Measurements from ENCODE around the gene RGS11.

Gene RGS11

DNA sequence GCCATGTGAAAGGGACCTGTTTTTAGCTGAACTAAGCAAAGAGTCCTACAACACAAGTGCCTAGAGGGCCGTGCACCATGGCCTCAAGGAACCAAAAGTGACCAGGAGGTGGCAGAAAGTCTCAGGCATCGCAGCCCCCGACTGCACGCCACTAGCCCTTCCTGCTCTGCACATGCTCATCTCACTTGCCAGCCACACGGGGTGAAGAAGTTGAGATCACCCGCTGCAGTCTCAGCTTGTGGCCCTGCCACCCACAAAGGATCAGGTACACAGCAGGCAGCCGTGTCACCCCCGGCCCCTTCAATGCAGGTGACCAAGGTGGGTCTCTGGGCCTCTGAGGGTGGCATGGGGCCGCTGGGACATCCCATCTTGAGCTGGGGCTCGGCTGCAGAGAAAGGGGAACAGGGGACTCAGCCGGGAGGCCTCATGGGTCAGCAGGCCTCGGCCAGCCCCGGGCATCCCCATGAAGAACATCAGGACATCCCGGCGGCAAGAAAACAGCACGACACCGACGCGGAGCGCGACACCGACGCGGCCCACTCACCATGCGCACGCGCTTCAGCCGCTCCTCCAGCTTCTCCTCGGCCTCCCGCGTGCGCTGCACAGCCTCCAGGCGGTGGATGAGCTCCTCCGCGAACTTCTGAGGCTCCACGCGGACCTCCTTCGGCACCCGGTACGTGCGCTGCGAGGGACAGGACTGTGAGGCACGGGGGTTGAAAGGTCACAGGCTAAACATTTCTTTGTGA is 28.2 kb upstream of the RGS11 start:
- TF ChIP-seq, protein P1, sequence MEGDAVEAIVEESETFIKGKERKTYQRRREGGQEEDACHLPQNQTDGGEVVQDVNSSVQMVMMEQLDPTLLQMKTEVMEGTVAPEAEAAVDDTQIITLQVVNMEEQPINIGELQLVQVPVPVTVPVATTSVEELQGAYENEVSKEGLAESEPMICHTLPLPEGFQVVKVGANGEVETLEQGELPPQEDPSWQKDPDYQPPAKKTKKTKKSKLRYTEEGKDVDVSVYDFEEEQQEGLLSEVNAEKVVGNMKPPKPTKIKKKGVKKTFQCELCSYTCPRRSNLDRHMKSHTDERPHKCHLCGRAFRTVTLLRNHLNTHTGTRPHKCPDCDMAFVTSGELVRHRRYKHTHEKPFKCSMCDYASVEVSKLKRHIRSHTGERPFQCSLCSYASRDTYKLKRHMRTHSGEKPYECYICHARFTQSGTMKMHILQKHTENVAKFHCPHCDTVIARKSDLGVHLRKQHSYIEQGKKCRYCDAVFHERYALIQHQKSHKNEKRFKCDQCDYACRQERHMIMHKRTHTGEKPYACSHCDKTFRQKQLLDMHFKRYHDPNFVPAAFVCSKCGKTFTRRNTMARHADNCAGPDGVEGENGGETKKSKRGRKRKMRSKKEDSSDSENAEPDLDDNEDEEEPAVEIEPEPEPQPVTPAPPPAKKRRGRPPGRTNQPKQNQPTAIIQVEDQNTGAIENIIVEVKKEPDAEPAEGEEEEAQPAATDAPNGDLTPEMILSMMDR (IDR thresholded peaks at IDR 0.05; ENCODE audit: low read depth, low read length, missing control alignments), result peak; percentile 20
- Histone ChIP-seq H3K36me3 (replicated peaks) (peaks cover 22% of the 10 kb centered on the region), H3K4me3 (ENCODE audit: low read depth, low read length) (no peak overlapping the region), H3K27me3 (replicated peaks) (no peaks in the 10 kb centered on the region), H3K27ac (no peak overlapping the region)
- in situ Hi-C loops (cut with HindIII; ENCODE audit: low pct_ligation_motif_present, low sequenced_read_pairs), result no loop called here
- DNase-seq, result no peak

- H3K4me3 ChIP-seq (ENCODE audit: low read depth, low read length), result no peak overlapping the region
- no peaks in the 10 kb centered on the region for H3K27me3 ChIP-seq (replicated peaks)
- TF ChIP-seq, protein P1 (IDR thresholded peaks at IDR 0.05; ENCODE audit: low read depth, low read length, missing control alignments), result no peak
- H3K27ac ChIP-seq, result no peak overlapping the region
- in situ Hi-C loops (cut with HindIII; ENCODE audit: low pct_ligation_motif_present, low sequenced_read_pairs), result no loop called here
- no peak for DNase-seq
- peaks cover 20% of the 10 kb centered on the region for H3K36me3 ChIP-seq (replicated peaks)
These were observed 26.2 kb upstream of the RGS11 start for GRCh38 chr16:301950-302349.

- Histone ChIP-seq H3K27ac (no peak overlapping the region), H3K36me3 (replicated peaks) (peaks cover 23% of the 10 kb centered on the region), H3K27me3 (replicated peaks) (no peaks in the 10 kb centered on the region), H3K4me3 (ENCODE audit: low read depth, low read length) (no peak overlapping the region)
- TF ChIP-seq, protein P1 (IDR thresholded peaks at IDR 0.05; ENCODE audit: low read depth, low read length, missing control alignments), result no peak
- in situ Hi-C loops (cut with HindIII; ENCODE audit: low pct_ligation_motif_present, low sequenced_read_pairs), result no loop called here
- no peak for DNase-seq
These were observed 25.5 kb upstream of the RGS11 start for GRCh38 chr16:301235-301634.

DNA sequence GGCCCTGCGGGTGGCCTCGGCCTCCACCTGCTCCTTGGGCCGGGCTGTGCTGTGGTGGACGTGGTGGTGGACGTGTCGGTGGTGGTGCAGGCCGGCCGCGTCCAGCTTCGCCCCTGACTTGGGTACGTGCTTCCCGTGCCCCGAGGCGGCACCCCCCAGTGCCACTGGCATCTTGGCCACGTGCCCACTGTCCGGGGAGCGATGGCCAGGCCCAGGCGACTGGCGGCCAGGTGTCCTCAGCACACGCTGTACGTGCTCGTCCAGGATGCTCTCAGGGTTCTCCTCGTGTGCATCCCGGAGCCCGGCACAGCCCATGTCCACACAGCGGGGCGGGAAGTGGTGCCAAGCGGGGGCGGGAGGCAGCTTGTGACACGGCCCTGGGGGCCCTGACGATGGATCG is 22.1 kb upstream of the RGS11 start:
- Histone ChIP-seq H3K27me3 (replicated peaks) (no peaks in the 10 kb centered on the region), H3K36me3 (replicated peaks) (peaks cover 16% of the 10 kb centered on the region), H3K4me3 (ENCODE audit: low read depth, low read length) (no peak overlapping the region), H3K27ac (no peak overlapping the region)
- in situ Hi-C loops (cut with HindIII; ENCODE audit: low pct_ligation_motif_present, low sequenced_read_pairs), result no loop called here
- no peak for DNase-seq
- TF ChIP-seq, protein P1 (IDR thresholded peaks at IDR 0.05; ENCODE audit: low read depth, low read length, missing control alignments), result no peak

GRCh38 chr16:296806-297510 is 21.2 kb upstream of the RGS11 start:
- TF ChIP-seq, protein P1 (IDR thresholded peaks at IDR 0.05; ENCODE audit: low read depth, low read length, missing control alignments), result no peak
- Histone ChIP-seq H3K27me3 (replicated peaks) (no peaks in the 10 kb centered on the region), H3K36me3 (replicated peaks) (peaks cover 16% of the 10 kb centered on the region), H3K4me3 (ENCODE audit: low read depth, low read length) (no peak overlapping the region), H3K27ac (no peak overlapping the region)
- DNase-seq, result no peak
- in situ Hi-C loops (cut with HindIII; ENCODE audit: low pct_ligation_motif_present, low sequenced_read_pairs), result no loop called here

All from brain microvascular endothelial cell (primary cell).